NOMO-1 (cell line): Measurements from ENCODE around the gene SRSF1.
"Not testable (repeated sequence)": the region's sequence is repeated elsewhere in the genome, so short reads cannot be mapped to it uniquely, and the experiment has no call there.

ENCODE experiments used
- DNase-seq, 2 experiments: peaks; one replicate each; lab custom pipeline; 2025; ENCODE audit not compliant: unreplicated experiment in 2 of 2; lab: John Stamatoyannopoulos, UW

SRSF1 gene

DNA sequence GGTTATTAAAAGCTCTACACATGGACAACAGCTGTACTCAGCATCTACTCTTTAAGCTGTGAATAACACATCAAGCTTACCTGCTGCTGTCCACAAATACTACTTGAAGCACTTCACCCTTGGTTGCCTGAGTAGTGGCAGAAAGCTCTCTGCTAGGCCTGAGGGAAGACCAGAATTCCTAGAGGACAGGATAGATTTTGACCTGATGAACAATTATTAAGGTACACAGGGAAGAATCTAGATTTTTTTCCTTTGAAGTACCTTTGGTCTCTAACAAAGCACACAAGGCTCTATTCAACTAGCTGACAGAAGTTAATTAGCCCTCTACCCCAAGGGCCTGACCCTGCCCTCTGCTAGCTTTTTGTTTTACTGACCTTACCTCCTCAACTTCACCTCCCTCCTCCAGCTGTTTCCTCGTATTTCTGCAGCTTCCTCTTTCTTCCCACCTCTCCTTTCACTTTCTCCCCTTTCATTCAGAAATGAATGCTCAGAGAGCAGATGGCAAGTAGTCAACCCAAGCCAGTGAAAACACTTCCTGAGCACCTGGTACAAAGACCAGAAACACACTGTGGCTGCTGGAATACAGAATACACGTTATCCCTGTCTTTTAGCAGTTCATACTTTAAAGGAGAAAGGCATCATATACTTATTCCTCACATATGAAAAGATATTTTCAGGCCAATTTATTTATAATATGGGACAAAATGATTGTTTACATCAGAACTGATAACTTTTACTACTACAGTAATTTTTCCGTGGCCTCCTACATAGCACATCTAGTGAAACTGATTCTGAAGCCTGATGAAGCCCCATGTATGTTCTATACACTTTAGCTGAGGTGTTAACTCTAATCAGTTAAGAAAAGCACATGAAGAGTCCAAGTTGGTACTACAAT is 13.3 kb downstream of the SRSF1 start:
- DNase-seq: peak; percentile 33 to 40

DNA sequence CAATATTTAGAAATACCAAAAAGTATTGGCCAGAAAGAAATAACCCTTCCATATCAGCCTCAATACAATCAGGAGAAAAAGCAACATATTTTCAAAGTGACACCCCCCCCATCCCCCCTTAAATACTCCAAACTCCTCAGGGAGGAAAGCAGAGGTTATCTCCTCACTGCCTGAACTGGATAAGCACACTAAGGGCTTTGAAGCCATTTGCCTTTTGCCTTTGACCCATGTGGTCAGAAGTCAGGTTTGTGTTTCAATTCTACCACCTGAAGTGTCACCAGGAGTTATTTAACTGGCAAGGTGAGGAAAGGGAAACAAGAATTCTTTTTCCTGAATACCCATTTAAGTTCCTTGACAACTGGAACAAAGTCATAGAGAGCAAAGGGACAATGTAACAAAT is 15.5 kb downstream of the SRSF1 start:
- DNase-seq: no peak

- no peak for DNase-seq
Measured at GRCh38 chr17:57990037-57990436, 17.0 kb downstream of the SRSF1 start.

GRCh38 chr17:57988301-57989250 is 18.5 kb downstream of the SRSF1 start:
- peak; percentile 59 to 80 for DNase-seq

DNA sequence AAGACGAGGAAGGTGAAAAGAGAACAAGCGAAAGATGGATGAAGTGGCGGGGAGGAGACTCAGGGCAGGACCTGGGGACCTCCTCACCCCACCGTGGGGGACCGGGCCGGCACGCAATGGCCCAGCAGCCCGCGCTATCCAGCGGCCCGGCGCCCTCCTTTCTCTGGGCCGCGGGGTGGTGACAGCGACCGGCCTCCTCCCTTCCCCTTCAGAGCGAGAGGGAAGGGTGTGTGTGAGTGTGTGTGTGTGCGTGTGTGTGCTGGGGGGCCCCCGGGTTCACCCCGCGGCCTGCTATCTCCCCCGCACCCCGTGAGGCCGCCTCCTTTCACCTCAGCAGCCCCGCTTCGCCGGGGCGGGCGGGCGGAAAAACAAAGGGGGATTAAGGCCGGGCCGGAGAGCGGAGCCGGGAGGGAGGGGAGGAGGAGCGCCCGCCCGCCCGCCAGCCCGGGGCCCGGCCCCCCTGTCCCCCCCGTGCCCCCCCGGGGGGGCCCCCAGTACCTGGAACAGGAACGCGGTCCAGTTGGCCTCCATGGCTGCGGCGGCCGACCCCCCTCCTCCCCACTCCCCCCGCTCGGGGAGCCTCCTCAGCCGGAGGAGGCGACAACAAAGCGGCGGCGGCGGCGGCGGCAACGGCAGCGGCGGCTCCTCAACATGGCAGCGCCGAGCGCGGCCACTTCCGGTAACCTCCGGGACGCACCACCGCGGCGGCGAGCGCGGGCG is 19.3 kb downstream of the SRSF1 start, which contains the start of gene VEZF1:
Gene VEZF1 (minus strand): TSS at position 674 of the 720 bp plus-strand sequence. CDS start 143 bp downstream, at position 531.
- peak; percentile 69 to 80 for DNase-seq

GRCh38 chr17:57986841-57987580 is 20.0 kb downstream of the SRSF1 start:
- peak; percentile 18 to 26 for DNase-seq

DNA sequence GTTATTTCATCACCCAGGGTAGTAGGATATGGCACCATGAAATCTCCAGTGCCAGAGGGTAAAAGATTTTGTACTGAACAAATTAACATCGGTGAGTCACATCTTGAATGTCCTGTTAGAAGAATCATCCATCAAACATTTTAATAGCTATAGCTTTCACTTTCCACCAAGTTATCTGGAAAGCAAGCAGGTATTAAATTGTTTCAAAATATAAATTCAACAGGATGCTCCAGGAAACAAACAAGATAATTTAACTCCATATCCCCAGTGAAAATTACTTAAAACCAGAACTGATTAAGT is 21.4 kb downstream of the SRSF1 start:
- peak in 1 of 2 experiments; percentile 12 for DNase-seq

DNA sequence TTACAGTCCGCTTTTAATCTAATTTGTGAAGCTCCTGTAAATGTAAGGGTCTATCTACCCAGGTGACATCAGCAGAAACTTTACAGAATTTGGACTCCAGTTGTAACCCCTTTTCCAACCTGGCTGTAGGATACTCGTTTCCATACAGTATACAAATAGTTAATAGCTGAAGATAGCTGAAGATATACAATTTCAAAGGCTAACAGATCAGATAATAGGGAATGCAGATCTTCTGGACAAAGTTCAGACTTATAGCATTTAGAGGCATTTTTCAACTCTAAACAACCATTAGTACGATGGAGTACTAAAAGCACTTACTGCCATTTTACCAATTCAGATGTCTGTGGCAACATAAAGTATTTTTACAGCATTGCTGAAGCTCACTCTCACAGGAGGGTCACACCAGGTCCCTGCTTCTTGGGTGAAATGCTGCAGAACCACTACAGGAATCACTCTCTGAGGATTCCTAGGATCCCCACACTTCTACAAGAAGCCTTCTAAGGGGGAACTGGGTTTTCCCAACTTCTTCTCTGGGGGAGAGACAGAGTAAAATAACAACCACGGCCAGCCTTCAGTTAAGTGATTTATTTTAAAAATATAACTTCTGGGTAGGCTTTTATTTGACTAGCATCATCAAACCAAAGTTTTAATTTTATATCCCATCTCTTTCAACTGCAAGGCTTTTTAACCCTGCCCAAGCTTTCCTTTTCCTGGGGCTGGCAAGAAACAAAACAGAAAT is 21.9 kb downstream of the SRSF1 start:
- no peak for DNase-seq

DNA sequence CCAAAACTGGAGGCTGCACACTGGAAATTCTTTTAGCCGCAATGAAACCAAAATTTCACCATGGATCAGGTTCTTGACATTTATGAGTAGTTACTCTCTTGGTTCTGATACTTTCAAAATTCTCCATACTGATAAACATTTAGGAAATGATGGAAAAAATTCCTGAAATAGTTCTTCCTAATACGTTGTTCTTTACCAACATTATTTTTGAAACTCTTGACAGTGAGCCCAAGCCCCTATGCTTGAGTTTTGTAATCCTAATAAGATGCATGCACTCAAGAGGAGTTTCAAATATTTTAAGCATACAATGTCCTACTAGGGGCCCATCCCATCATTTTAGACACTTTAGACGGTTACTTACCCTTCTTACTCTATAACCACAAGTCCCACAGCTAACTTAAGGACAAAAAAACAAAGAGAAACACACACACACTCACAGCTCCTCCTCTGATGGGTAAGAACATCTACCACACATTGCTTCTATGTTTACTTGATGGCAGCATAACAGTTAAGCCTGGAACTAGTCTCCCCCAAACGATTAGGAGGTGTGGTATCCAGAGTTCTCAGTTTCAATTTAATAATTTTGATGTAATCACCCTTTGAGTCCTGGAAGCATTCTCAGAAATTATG is 22.7 kb downstream of the SRSF1 start:
- no peak for DNase-seq

DNA sequence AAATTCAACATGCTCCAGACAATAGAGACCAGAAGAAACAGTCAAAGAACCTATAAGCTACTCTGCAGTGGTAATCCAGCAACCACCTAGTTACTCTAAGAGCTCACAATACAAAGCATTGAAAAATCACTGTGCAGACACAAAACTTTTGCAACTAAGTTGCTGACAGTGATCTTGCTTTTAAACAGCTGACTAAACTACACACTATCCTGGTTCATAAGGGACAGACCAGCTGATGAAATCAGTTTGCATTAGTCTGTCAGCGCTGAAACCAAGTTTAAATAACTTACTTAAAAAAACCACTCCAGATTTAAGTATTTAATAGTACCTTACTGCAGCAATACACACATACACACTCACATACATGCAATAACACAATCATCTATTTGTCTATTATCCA is 23.6 kb downstream of the SRSF1 start:
- no peak for DNase-seq

- no peak for DNase-seq
Measured at GRCh38 chr17:57982452-57983170, 24.4 kb downstream of the SRSF1 start.

- DNase-seq: no peak
Measured at GRCh38 chr17:57980522-57980921, 26.5 kb downstream of the SRSF1 start.

- DNase-seq: no peak
Measured at GRCh38 chr17:57979076-57979475, 28.0 kb downstream of the SRSF1 start.

DNA sequence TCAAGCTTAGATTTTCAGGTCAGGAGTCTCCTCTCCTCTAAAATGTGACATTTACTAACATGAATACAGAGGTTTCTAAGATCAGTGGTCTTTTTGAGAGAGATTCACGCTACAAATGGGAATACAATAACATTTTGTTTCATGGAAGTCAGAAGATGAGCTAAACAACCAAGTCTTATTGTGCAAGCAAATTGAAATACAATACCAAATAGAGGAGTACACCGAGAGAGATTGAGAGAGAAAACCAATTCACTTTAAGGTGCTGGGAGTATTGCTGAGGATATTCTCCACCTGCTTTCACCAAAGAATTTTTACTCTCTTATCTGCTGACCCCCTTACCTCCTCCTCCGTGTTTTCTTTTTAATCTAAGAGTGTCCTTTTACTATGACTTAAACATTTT is 30.5 kb downstream of the SRSF1 start:
- DNase-seq: no peak

- no peak for DNase-seq
Measured at GRCh38 chr17:57975044-57975443, 32.0 kb downstream of the SRSF1 start.

GRCh38 chr17:57974053-57974824 is 32.8 kb downstream of the SRSF1 start:
- not testable (repeated sequence) for DNase-seq

DNA sequence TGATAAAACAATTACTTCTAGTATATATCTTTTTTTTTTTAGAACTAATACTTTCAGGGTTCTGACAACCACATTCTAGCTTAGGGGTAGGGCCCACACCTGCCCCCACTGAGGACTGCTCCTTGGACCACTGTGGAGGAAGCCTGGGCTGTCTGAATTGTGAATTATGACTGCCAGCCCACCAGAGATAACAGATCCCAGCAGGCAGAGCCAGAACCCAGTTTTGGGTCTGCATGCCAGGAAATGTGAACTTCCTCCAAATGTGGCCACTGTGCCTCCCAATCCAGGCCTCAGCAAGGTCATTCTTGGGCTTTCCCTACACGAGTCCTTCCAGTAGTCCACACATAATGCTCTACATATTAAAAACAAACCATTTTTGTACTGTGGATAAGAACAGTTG is 34.9 kb downstream of the SRSF1 start:
- DNase-seq: no peak

DNA sequence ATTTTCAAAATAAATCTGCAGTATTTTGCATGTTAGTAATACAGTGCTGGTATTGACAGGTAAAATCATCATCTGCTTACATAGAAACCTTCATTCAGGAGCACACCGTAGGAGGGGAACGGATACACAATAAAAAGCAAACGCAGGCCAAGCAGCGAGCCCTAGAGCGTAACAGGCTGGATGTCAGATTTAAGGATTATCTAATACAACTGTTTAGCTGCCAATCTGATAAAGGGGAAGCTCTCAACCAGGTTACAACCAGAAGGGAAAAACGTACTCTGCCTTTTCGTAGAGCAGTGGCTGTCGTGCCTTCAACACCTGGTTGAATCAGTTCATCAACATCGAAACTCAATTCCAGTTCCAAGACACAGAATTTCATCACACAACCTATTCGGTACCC is 35.5 kb downstream of the SRSF1 start:
- no peak for DNase-seq
